Central memory CD8-positive, alpha-beta T cell (primary cell): ENCODE data around the gene IRF5.

ENCODE experiments used
- ATAC-seq: fragments of 150-1000 bp; cut with Tn5 transposase; replicated peaks from 2 replicates; pipeline ENCODE4 v1.10.0; 2022; ENCODE audit warnings: mild to moderate bottlenecking, moderate FRiP score, moderate number of reproducible peaks; ENCODE audit not compliant: poor library complexity, severe bottlenecking; ENCODE audit errors: extremely low read depth
- DNase-seq, 2 donors: peaks; one replicate each; pipeline ENCODE4 v3.0.0; 2021; ENCODE audit warnings: low spot score in 2 of 2
- H3K27ac Mint-ChIP-seq: one replicate; pipeline ENCODE4 v1.8.0; 2022; ENCODE audit warnings: low read depth, mild to moderate bottlenecking, moderate library complexity, mixed read lengths
- H3K27me3 Mint-ChIP-seq: one replicate; pipeline ENCODE4 v1.8.0; 2022; ENCODE audit warnings: mixed read lengths
- H3K36me3 Mint-ChIP-seq: one replicate; pipeline ENCODE4 v1.8.0; 2022; ENCODE audit warnings: mild to moderate bottlenecking, moderate library complexity, mixed read lengths; ENCODE audit not compliant: insufficient read depth
- H3K4me1 Mint-ChIP-seq: one replicate; pipeline ENCODE4 v1.8.0; 2022; ENCODE audit warnings: mixed read lengths
- H3K4me3 Mint-ChIP-seq: one replicate; pipeline ENCODE4 v1.8.0; 2022; ENCODE audit warnings: mild to moderate bottlenecking, moderate library complexity, mixed read lengths
- H3K9me3 Mint-ChIP-seq: one replicate; pipeline ENCODE4 v1.8.0; 2022; ENCODE audit warnings: mixed read lengths

IRF5 gene

GRCh38 chr7:128919881-128920799, 17.6 kb upstream of the IRF5 start:
- H3K27ac Mint-ChIP-seq: no peak overlapping the region
- H3K4me1 Mint-ChIP-seq: peaks cover 5% of the 10 kb centered on the region
- H3K27me3 Mint-ChIP-seq: peaks cover 54% of the 10 kb centered on the region
- ATAC-seq (no peak), DNase-seq (no peak)
- H3K4me3 Mint-ChIP-seq: no peak overlapping the region
- H3K9me3 Mint-ChIP-seq: no peaks in the 10 kb centered on the region
- no peaks in the 10 kb centered on the region for H3K36me3 Mint-ChIP-seq

DNA sequence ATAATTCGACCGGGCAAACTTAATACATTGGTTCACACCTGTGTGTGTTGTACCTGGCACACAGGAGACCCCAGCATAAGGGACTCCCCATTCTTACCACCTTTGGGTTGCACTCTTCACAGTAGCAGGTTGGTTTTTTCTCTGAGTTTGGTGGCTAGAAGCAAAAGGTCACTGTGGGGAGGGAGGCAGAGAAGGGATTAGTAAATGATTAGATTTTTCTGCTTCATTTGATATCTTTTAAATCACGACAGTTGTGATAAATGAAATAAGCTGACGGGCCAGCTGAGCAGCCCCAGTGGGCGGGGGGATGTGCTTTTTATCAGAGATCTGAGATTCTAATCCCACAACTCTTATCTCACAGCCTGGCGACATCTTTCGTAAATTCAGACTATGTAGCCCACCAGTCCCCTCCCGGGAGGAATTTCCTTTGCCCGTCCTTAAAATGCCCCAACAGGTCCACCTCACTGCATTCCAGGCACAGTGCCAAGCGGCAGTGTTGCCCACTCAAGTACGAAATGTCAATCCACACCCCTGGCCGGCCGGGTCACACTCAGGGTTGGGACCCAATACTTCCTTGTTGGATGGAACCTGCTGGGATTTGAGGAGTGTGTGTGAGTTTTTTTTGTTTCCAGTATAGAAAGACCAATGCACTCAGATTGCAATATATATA, 16.7 kb upstream of the IRF5 start:
- Mint-ChIP-seq H3K36me3 (no peaks in the 10 kb centered on the region), H3K9me3 (no peaks in the 10 kb centered on the region), H3K4me3 (no peak overlapping the region), H3K27me3 (peaks cover 46% of the 10 kb centered on the region), H3K27ac (no peak overlapping the region), H3K4me1 (no peaks in the 10 kb centered on the region)
- DNase-seq (no peak), ATAC-seq (no peak)

DNA sequence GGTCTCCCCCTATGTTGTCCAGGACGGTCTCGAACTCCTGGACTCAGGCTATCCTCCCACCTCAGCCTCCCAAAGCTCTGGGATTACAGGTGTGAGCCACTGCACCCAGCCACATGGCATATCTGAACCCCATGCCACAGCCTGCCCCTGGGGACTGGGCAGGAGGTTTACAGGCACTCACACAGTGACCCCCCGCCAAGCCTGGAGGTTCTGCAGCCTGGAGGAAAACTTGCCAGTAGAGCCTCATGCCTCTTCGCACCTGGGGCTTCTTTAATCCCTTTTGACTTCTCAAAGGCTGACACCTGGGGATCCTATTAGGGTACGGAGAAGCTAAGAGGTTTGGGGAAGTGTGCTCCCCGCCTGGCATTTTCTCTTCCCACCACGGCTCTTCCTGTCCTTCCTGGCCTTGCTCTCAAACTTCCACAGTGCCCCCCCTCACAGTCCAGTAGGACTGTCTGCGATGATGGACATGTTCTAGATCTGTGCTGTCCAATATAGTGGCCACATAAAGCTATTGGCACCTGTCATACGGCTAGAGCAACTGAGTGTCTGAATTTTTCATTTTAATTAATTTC, 15.8 kb upstream of the IRF5 start:
- ATAC-seq (no peak), DNase-seq (no peak)
- Mint-ChIP-seq H3K27ac (no peak overlapping the region), H3K27me3 (peaks cover 39% of the 10 kb centered on the region), H3K36me3 (no peaks in the 10 kb centered on the region), H3K4me1 (no peaks in the 10 kb centered on the region), H3K4me3 (no peak overlapping the region), H3K9me3 (no peaks in the 10 kb centered on the region)

GRCh38 chr7:128922496-128923410, 15.0 kb upstream of the IRF5 start:
- Mint-ChIP-seq H3K9me3 (no peaks in the 10 kb centered on the region), H3K4me3 (no peak overlapping the region), H3K27me3 (peaks cover 34% of the 10 kb centered on the region), H3K36me3 (no peaks in the 10 kb centered on the region), H3K27ac (no peak overlapping the region), H3K4me1 (no peaks in the 10 kb centered on the region)
- no peak for ATAC-seq
- DNase-seq: no peak

GRCh38 chr7:128923411-128923800, 14.3 kb upstream of the IRF5 start:
- H3K27me3 Mint-ChIP-seq: peaks cover 34% of the 10 kb centered on the region
- ATAC-seq: no peak
- H3K4me3 Mint-ChIP-seq: no peak overlapping the region
- no peaks in the 10 kb centered on the region for H3K36me3 Mint-ChIP-seq
- H3K27ac Mint-ChIP-seq: no peak overlapping the region
- DNase-seq: no peak
- no peaks in the 10 kb centered on the region for H3K4me1 Mint-ChIP-seq
- no peaks in the 10 kb centered on the region for H3K9me3 Mint-ChIP-seq

DNA sequence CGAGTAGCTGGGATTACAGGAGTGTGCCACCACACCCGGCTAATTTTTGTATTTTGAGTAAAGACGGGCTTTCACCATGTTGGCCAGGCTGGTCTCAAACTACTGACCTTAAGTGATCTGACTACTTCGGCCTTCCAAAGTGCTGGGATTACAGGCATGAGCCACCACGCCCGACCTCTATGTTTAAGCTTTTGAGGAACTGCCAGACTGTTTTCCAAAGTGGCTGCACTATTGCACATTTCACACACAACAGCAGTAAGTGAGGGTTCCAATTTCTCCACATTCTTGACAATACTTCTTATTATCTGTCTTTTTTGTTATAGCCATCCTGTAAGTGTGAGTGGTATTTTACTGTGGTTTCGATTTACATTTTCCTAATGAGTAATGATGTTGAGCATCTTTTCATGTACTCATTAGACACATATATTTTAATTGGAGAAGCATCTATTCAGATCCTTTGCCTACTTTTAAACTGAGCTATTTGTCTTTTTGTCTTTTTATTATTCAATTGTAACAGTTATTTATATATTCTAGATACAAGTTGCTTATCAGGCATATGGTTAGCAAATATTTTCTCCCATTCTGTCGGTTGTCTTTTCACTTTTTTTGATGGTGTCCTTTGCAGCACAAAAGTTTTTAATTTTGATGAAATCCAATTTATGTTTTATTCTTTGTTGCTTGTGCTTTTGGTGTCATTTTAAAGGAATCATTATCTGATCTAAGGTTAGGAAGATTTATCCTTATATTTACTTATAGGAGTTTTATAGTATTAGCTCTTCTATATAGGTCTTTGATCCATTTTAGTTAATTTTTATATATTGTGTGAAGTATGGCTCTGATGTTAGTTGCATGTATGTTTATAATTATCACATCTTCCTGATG, 12.8 kb upstream of the IRF5 start:
- ATAC-seq (no peak), DNase-seq (no peak)
- Mint-ChIP-seq H3K27me3 (peaks cover 20% of the 10 kb centered on the region), H3K27ac (no peak overlapping the region), H3K36me3 (no peaks in the 10 kb centered on the region), H3K4me1 (no peaks in the 10 kb centered on the region), H3K4me3 (no peak overlapping the region), H3K9me3 (no peaks in the 10 kb centered on the region)

- H3K27ac Mint-ChIP-seq: no peak overlapping the region
- H3K9me3 Mint-ChIP-seq: no peaks in the 10 kb centered on the region
- peaks cover 14% of the 10 kb centered on the region for H3K27me3 Mint-ChIP-seq
Observed at GRCh38 chr7:128928159-128928813, 9.4 kb upstream of the IRF5 start.

GRCh38 chr7:128928882-128929788, 8.6 kb upstream of the IRF5 start:
- Mint-ChIP-seq H3K4me1 (peaks cover 13% of the 10 kb centered on the region), H3K36me3 (no peaks in the 10 kb centered on the region), H3K9me3 (no peaks in the 10 kb centered on the region), H3K4me3 (no peak overlapping the region), H3K27me3 (peaks cover 10% of the 10 kb centered on the region), H3K27ac (no peak overlapping the region)
- DNase-seq: no peak
- no peak for ATAC-seq

More at GRCh38 chr7:128928159-128928813, 9.4 kb upstream of the IRF5 start:
- ATAC-seq (no peak), DNase-seq (no peak)
- Mint-ChIP-seq H3K4me1 (peaks cover 9% of the 10 kb centered on the region), H3K4me3 (no peak overlapping the region), H3K36me3 (no peaks in the 10 kb centered on the region)

GRCh38 chr7:128931190-128931798, 6.4 kb upstream of the IRF5 start:
- no peak for ATAC-seq
- Mint-ChIP-seq H3K9me3 (no peaks in the 10 kb centered on the region), H3K27ac (no peak overlapping the region), H3K36me3 (no peaks in the 10 kb centered on the region), H3K4me1 (peaks cover 13% of the 10 kb centered on the region), H3K4me3 (no peak overlapping the region), H3K27me3 (peaks cover 10% of the 10 kb centered on the region)
- no peak for DNase-seq
